ENCODE measurements around the gene MARCHF6. TPM values are rescaled to one million over a fixed set of nuclear protein-coding genes. Genes with fewer than 3 reads are reported as not detected.

MARCHF6 gene
- total and polyA plus RNA-seq, 10 donors, result 62.0 to 168 (median 112) TPM

GRCh38 chr5:10393491-10393890 lies 40.0 kb downstream of the MARCHF6 start:
- intact Hi-C loops (cut with DNase I; ENCODE audit: low total_unique reads), result no loop called here
- Histone ChIP-seq H3K4me1 (no peaks in the 10 kb centered on the region), H3K4me3 (no peak overlapping the region), H3K36me3 (peaks cover 0 to 100% (median 74%) of the 10 kb centered on the region in 6 donors), H3K27ac (no peak overlapping the region), H3K27me3 (replicated peaks in 1 of 7) (no peaks in the 10 kb centered on the region), H3K9me3 (no peaks in the 10 kb centered on the region)
- DNase-seq, result no peak
- WGBS, 5 donors, result 86 to 92% (median 88%) methylated on average over 2 of the region's 2 CpGs
- TF ChIP-seq POLR2AphosphoS5 (IDR thresholded peaks at IDR 0.05) (no peak), POLR2A (IDR thresholded peaks at IDR 0.05) (no peak), CTCF (IDR thresholded peaks at IDR 0.05 in 8 of 11, conservative IDR thresholded peaks at IDR 0.05 in 3 of 11) (no peak)

GRCh38 chr5:10396552-10396951 lies 43.1 kb downstream of the MARCHF6 start:
- 78 to 94% (median 87%) methylated on average over 5 of the region's 5 CpGs for WGBS, 5 donors
- H3K36me3 ChIP-seq, result peaks cover 0 to 100% (median 64%) of the 10 kb centered on the region in 6 donors
- DNase-seq, result no peak
- TF ChIP-seq POLR2AphosphoS5 (IDR thresholded peaks at IDR 0.05), result no peak
- TF ChIP-seq CTCF (IDR thresholded peaks at IDR 0.05 in 8 of 11, conservative IDR thresholded peaks at IDR 0.05 in 3 of 11), result no peak
- no peak for TF ChIP-seq POLR2A (IDR thresholded peaks at IDR 0.05)
- no peaks in the 10 kb centered on the region for H3K4me1 ChIP-seq
- H3K9me3 ChIP-seq, result no peaks in the 10 kb centered on the region
- no peak overlapping the region for H3K27ac ChIP-seq
- H3K27me3 ChIP-seq (replicated peaks in 1 of 7), result no peaks in the 10 kb centered on the region
- no peak overlapping the region for H3K4me3 ChIP-seq
- intact Hi-C loops (cut with DNase I; ENCODE audit: low total_unique reads), result no loop called here

GRCh38 chr5:10399839-10400238 lies 46.3 kb downstream of the MARCHF6 start:
- intact Hi-C loops (cut with DNase I; ENCODE audit: low total_unique reads), result no loop called here
- H3K9me3 ChIP-seq, result no peaks in the 10 kb centered on the region
- no peak for TF ChIP-seq POLR2A (IDR thresholded peaks at IDR 0.05)
- TF ChIP-seq CTCF (IDR thresholded peaks at IDR 0.05 in 8 of 11, conservative IDR thresholded peaks at IDR 0.05 in 3 of 11), result no peak
- no peak for TF ChIP-seq POLR2AphosphoS5 (IDR thresholded peaks at IDR 0.05)
- no peak overlapping the region for H3K4me3 ChIP-seq
- no peak overlapping the region for H3K27ac ChIP-seq
- DNase-seq, result no peak
- H3K27me3 ChIP-seq (replicated peaks in 1 of 7), result no peaks in the 10 kb centered on the region
- H3K36me3 ChIP-seq, result peaks cover 0 to 100% (median 57%) of the 10 kb centered on the region in 6 donors
- H3K4me1 ChIP-seq, result no peaks in the 10 kb centered on the region

GRCh38 chr5:10400411-10400810 lies 46.9 kb downstream of the MARCHF6 start:
- 89 to 94% (median 92%) methylated on average over 2 of the region's 2 CpGs for WGBS, 5 donors
- Histone ChIP-seq H3K9me3 (no peaks in the 10 kb centered on the region), H3K4me1 (no peaks in the 10 kb centered on the region), H3K27me3 (replicated peaks in 1 of 7) (no peaks in the 10 kb centered on the region), H3K36me3 (peaks cover 0 to 100% (median 56%) of the 10 kb centered on the region in 6 donors), H3K4me3 (no peak overlapping the region), H3K27ac (no peak overlapping the region)
- DNase-seq, result no peak
- TF ChIP-seq POLR2A (IDR thresholded peaks at IDR 0.05) (no peak), CTCF (IDR thresholded peaks at IDR 0.05 in 8 of 11, conservative IDR thresholded peaks at IDR 0.05 in 3 of 11) (no peak), POLR2AphosphoS5 (IDR thresholded peaks at IDR 0.05) (no peak)
- intact Hi-C loops (cut with DNase I; ENCODE audit: low total_unique reads), result no loop called here
